GM18502 (cell line): ENCODE results near the gene RAB39A.
"Not testable (repeated sequence)": the region's sequence is repeated elsewhere in the genome, so short reads cannot be mapped to it uniquely, and the experiment has no call there.

Experiments
- ATAC-seq: cut with Tn5 transposase; IDR thresholded peaks from one replicate; pipeline ENCODE4 v1.9.1; 2021; ENCODE audit warnings: mild to moderate bottlenecking; ENCODE audit not compliant: unreplicated experiment, poor library complexity

RAB39A gene

GRCh38 chr11:107928046-107928766 is at the start of gene RAB39A:
Gene RAB39A, plus strand, starts transcription at chr11:107928448. Its CDS starts 121 bp downstream, at chr11:107928569.
- peak; percentile 94 for ATAC-seq

GRCh38 chr11:107881471-107881870 is 46.8 kb upstream of the RAB39A start:
- not testable (repeated sequence) for ATAC-seq

- ATAC-seq: no peak
These were observed 46.0 kb upstream of the RAB39A start for GRCh38 chr11:107882095-107882820.

GRCh38 chr11:107898270-107898669 is 30.0 kb upstream of the RAB39A start:
- ATAC-seq: peak; percentile 81

- ATAC-seq: no peak
These were observed 20.0 kb upstream of the RAB39A start for GRCh38 chr11:107908211-107908610.

GRCh38 chr11:107912415-107912814 is 15.8 kb upstream of the RAB39A start:
- not testable (repeated sequence) for ATAC-seq

- no peak for ATAC-seq
These were observed 13.0 kb upstream of the RAB39A start for GRCh38 chr11:107915229-107915628.

- peak; percentile 71 for ATAC-seq
These were observed 11.5 kb upstream of the RAB39A start for GRCh38 chr11:107916671-107917241.

GRCh38 chr11:107921997-107922396 is 6.3 kb upstream of the RAB39A start:
- ATAC-seq: no peak

GRCh38 chr11:107923519-107923918 is 4.7 kb upstream of the RAB39A start:
- not testable (repeated sequence) for ATAC-seq

GRCh38 chr11:107924306-107924705 is 3.9 kb upstream of the RAB39A start:
- ATAC-seq: peak; percentile 20

- ATAC-seq: no peak
These were observed 689 bp upstream of the RAB39A start for GRCh38 chr11:107927559-107927958.

- peak; percentile 17 for ATAC-seq
These were observed 689 bp downstream of the RAB39A start for GRCh38 chr11:107928767-107929507.

GRCh38 chr11:107929611-107930200 is 1.5 kb downstream of the RAB39A start:
- ATAC-seq: no peak

- no peak for ATAC-seq
These were observed 3.0 kb downstream of the RAB39A start for GRCh38 chr11:107931206-107931605.

- ATAC-seq: no peak
These were observed 19.7 kb downstream of the RAB39A start for GRCh38 chr11:107947904-107948303.

- not testable (repeated sequence) for ATAC-seq
These were observed 20.1 kb downstream of the RAB39A start for GRCh38 chr11:107948328-107948727.

GRCh38 chr11:107951155-107951554 is 22.9 kb downstream of the RAB39A start:
- ATAC-seq: no peak

GRCh38 chr11:107953446-107953845 is 25.2 kb downstream of the RAB39A start:
- no peak for ATAC-seq

GRCh38 chr11:107956543-107956942 is 28.3 kb downstream of the RAB39A start:
- no peak for ATAC-seq
